Right lobe of liver (tissue), 6 donors: ENCODE results near the gene CANT1. TPM values are rescaled to one million over a fixed set of nuclear protein-coding genes. Genes with fewer than 3 reads are reported as not detected.

Source experiments
- ATAC-seq, 4 donors: fragments of 200-7000 bp; cut with Tn5 transposase; one replicate each; pipeline ENCODE4 v1.9.1; 2020; ENCODE audit warnings: mild to moderate bottlenecking in 4 of 4, moderate library complexity in 4 of 4
- DNase-seq, 3 donors: peaks; one replicate each; pipeline ENCODE4 v3.0.0-alpha.2; 2020
- H3K27ac ChIP-seq, 3 donors: fragments of 200-600 bp; one replicate each; pipeline ENCODE4 v1.8.0; 2022
- H3K27me3 ChIP-seq, 2 donors: fragments of 200-600 bp; one replicate each; pipeline ENCODE4 v1.8.0; 2022
- H3K36me3 ChIP-seq, 4 donors: fragments of 200-600 bp; sonication (generic) in 1 of 4; one replicate each; pipeline versions ENCODE4 v1.5.1 to v1.8.0; 2017 to 2022; ENCODE audit warnings: control low read depth in 1 of 4
- H3K4me1 ChIP-seq, 4 donors: fragments of 200-600 bp; sonication (generic) in 1 of 4; one replicate each; pipeline versions ENCODE4 v1.5.1 to v1.8.0; 2017 to 2022; ENCODE audit warnings: control low read depth in 1 of 4
- H3K4me3 ChIP-seq, 3 donors: fragments of 200-600 bp; one replicate each; pipeline ENCODE4 v1.8.0; 2022
- H3K9me3 ChIP-seq, 4 donors: fragments of 200-600 bp; sonication (generic) in 1 of 4; one replicate each; pipeline versions ENCODE4 v1.5.1 to v1.8.0; 2017 to 2022; ENCODE audit warnings: control low read depth in 1 of 4
- POLR2A ChIP-seq: fragments of 450-650 bp; IDR thresholded peaks from one replicate; pipeline ENCODE4 v1.6.1; 2017; ENCODE audit warnings: antibody characterized with exemption, mild to moderate bottlenecking
- WGBS: methylation state at CpG from one replicate; pipeline ENCODE4 v1.1.6; 2018; ENCODE audit warnings: low coverage, low lambda C conversion rate; ENCODE audit not compliant: insufficient coverage; ENCODE audit errors: missing lambda C conversion rate; 5-methylcytosine and 5-hydroxymethylcytosine counted together
- intact Hi-C, 2 donors: fragments of 100-400 bp; cut with DNase I; formaldehyde crosslinking; loops; one replicate each; pipeline versions ENCODE4 v1.11.2 to v1.14.1; 2022
- long read RNA-seq: library from polyadenylated mRNA; unstranded; transcript quantifications from one replicate; pipeline ENCODE4 v2.0.0, GENCODE V29; 2019
- total RNA-seq, 6 experiments: library from RNA; depleted of rRNA in 2 of 6; stranded (reverse); fragments of >200 nt in 2 of 6; fragmentation: NEBNext Ultra II Directional in 3 of 6; extraction: Animal tissue kit (Norgen Biotek cat#: 25700) in 3 of 6; gene quantifications; one replicate each; pipeline versions ENCODE4 v1.1.0 to v1.2.4, GENCODE V29; 2016 to 2023
- TF ChIP-seq, protein P1 (sequence below), 4 donors: fragments of 200-600 bp in 3 of 4; fragments of 450-650 bp in 1 of 4; IDR thresholded peaks; one replicate each; pipeline versions ENCODE4 v1.5.1 to v1.8.0; 2016 to 2022; ENCODE audit warnings: antibody characterized with exemption in 4 of 4, mild to moderate bottlenecking in 2 of 4
- donor health status: DM: no; HTN: yes; CAD: no.
- donor health status: DM: no; HTN: no; CAD: no.
- donor health status: DM: no; HTN: no; CAD: no.
- donor health status: DM: no; HTN: yes; CAD: no.
- donor health status: DM: no; HTN: yes; CAD: no.

Gene CANT1
- 10 to 100 TPM; 15.6 to 26.3 (median 18.7) TPM for total RNA-seq
- long read RNA-seq: 0 reads

DNA sequence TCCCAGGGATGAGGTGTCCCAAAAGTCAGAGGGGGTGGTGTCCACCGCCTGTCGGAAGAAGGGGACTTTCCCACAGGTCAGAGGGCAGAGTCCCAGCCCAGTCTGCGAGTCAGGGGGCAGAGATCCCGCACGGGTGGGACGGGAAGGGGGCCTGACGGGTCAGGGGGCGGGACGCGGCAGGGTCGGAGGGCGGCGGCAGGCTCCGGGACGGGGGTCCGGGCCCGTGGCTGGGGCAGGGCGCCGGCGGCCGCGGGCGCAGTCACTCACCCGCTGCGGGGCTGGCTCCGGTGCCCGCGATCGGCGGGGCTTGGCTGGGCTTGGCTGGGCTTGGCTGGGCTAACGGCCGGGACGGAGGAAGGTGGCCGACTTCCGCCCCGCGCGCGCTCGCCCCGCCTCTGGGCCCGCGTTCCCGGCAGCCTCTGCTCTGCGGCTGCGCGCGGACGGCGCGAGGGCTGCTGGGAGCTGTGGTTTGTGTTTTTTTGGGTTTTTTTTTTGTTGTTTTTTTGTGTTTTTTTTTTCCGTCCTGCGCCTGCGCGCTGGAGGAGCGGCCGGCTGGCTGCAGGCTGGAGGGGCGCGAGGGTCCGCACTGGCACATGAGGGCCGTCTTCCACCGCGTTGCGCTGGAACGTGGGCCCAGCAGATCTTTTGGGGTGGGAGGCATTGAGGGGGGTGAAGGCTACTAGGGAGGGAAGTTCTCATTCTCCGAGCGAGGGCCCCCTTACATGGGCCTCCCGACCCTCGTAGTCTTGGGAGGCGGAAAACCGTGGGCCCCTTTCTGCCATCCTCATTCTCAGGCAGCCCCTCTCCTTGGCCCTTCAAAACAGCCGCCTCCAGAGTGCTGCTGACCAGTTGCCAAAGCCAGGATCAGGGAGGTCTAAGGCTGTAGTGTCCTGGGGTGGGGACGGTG, at the start of gene CANT1:
Gene CANT1, minus strand, starts transcription at position 368 of the 907 bp plus-strand sequence. CDS start 12,142 bp downstream, outside the sequence.
- DNase-seq (peak; percentile 88 to 89 (median 89)), ATAC-seq (peak; percentile 90 to 98 (median 94))
- Histone ChIP-seq H3K9me3 (no peaks in the 10 kb centered on the region), H3K27me3 (no peaks in the 10 kb centered on the region), H3K27ac (peak within 1 kb of the TSS; percentile 77 to 92 (median 87)), H3K4me1 (peaks cover 0 to 26% (median 8%) of the 10 kb centered on the region in 4 donors), H3K4me3 (peak within 1 kb of the TSS; percentile 65 to 90 (median 66)), H3K36me3 (no peaks in the 10 kb centered on the region)
- intact Hi-C loops: no loop called here
- TF ChIP-seq POLR2A: peak; percentile 68
- TF ChIP-seq, protein P1, sequence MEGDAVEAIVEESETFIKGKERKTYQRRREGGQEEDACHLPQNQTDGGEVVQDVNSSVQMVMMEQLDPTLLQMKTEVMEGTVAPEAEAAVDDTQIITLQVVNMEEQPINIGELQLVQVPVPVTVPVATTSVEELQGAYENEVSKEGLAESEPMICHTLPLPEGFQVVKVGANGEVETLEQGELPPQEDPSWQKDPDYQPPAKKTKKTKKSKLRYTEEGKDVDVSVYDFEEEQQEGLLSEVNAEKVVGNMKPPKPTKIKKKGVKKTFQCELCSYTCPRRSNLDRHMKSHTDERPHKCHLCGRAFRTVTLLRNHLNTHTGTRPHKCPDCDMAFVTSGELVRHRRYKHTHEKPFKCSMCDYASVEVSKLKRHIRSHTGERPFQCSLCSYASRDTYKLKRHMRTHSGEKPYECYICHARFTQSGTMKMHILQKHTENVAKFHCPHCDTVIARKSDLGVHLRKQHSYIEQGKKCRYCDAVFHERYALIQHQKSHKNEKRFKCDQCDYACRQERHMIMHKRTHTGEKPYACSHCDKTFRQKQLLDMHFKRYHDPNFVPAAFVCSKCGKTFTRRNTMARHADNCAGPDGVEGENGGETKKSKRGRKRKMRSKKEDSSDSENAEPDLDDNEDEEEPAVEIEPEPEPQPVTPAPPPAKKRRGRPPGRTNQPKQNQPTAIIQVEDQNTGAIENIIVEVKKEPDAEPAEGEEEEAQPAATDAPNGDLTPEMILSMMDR (IDR thresholded peaks at IDR 0.05): no peak
- 2% methylated on average over 28 of the region's 73 CpGs for WGBS

DNA sequence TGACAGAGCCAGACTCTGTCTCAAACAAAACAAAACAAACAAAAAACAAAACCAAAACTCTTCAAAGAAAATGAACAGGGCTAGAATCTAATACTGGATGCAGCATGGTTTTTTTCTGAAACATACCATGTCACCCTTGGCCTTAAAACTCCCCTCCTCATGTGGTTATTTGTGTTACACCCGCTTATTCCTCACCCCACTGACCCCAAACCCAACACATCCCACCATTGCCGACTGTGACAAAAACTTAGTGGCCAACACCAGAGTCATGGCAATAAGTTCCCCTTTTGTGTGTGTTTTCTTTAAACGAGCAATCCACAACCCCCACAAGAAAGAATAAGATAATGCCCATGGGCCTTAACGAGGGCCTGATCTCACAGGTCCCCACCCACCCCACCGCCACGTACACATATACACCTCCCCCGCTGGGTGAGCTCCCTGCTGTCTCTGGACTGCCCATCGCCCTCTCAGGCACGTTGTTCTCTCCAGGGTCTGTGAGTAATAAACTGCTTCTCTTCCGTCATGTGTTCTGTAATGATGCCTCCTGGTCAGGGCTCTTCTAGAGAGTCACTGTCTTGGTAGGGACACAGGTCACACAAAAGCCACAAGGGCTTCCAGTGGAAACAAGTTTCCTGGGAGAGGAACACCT, 48.3 kb upstream of the CANT1 start:
- Histone ChIP-seq H3K27ac (no peak overlapping the region), H3K27me3 (no peaks in the 10 kb centered on the region), H3K4me1 (no peaks in the 10 kb centered on the region), H3K4me3 (no peak overlapping the region), H3K9me3 (no peaks in the 10 kb centered on the region), H3K36me3 (no peaks in the 10 kb centered on the region)
- WGBS: 58% methylated on average over 8 of the region's 10 CpGs
- intact Hi-C loops: no loop called here
- ATAC-seq: no peak
- peak in 1 of 3 donors; percentile 9 for DNase-seq
- TF ChIP-seq, protein P1 (IDR thresholded peaks at IDR 0.05): no peak
- TF ChIP-seq POLR2A: no peak

DNA sequence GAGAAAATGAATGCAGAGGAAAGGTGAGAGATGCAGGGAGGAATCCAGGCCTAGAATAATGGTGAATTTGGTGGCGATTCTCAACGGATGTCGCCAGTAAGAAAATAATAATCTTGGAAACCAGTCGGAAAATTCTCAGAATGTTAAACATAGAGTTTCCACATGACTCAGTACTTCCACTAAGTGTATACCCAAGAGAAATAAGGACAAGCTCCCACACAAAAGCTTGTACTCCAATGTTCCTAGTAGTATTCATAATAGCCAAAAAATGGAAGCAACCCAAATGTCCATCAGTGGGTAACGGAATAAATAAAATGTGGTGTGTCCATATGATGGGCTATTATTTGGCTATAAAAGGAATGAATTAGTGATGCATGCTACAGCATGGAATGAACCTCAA, 45.6 kb upstream of the CANT1 start:
- intact Hi-C loops: no loop called here
- Histone ChIP-seq H3K27me3 (no peaks in the 10 kb centered on the region), H3K9me3 (no peaks in the 10 kb centered on the region), H3K4me3 (no peak overlapping the region), H3K36me3 (no peaks in the 10 kb centered on the region), H3K4me1 (no peaks in the 10 kb centered on the region), H3K27ac (no peak overlapping the region)
- no peak for DNase-seq
- TF ChIP-seq, protein P1 (IDR thresholded peaks at IDR 0.05): no peak
- no peak for TF ChIP-seq POLR2A
- WGBS: 87% methylated on average over 5 of the region's 5 CpGs
- ATAC-seq: no peak

DNA sequence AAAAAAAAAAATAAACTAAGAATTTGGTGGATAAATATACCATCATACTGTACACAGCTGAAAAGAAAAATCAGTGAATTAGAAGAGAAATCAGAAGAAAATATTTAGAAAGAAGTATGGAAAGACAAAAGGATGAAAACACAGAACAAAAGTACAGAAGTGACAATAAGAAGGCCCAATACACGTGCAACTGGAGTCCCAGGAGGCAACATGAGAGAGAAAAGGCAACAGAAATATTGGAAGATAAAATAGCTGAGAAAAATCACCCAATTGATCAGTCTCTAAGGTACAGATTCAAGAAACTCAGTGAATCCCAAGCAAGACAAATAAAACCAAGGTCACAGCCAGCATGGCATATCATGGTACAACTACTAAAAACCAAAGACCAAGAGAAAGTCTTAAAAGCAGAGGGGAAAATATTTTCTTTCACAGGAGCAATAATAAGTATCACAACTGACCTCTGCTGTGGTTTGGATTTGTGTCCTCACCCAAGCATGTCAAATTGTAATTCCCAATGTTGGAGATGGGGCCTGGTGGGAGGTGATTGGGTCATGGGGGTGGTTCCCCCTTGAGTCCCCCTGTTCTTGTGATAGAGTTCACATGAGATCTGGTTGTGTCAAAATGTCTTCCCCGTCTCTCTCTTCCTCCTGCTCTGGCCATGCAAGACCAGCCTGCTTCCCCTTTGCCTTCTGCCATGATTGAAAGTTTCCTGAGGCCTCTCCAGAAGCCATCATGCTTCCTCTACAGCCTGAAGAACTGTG, 44.8 kb upstream of the CANT1 start:
- 50% methylated on average over 1 of the region's 2 CpGs for WGBS
- H3K36me3 ChIP-seq: no peaks in the 10 kb centered on the region
- ATAC-seq (no peak), DNase-seq (no peak)
- H3K4me3 ChIP-seq: no peak overlapping the region
- TF ChIP-seq, protein P1 (IDR thresholded peaks at IDR 0.05): no peak
- TF ChIP-seq POLR2A: no peak
- intact Hi-C loops: no loop called here
- H3K27ac ChIP-seq: no peak overlapping the region
- no peaks in the 10 kb centered on the region for H3K4me1 ChIP-seq
- H3K27me3 ChIP-seq: no peaks in the 10 kb centered on the region
- no peaks in the 10 kb centered on the region for H3K9me3 ChIP-seq
